ENCODE data around the gene RGS16. TPM values are rescaled to one million over a fixed set of nuclear protein-coding genes. Genes with fewer than 3 reads are reported as not detected.

RGS16 gene
- total and polyA plus RNA-seq, 9 of the 15 experiments (the other 6 are each of a cell fraction or from before 2014, with no cell fraction given): 0.07 to 0.55 (median 0.36) TPM

DNA sequence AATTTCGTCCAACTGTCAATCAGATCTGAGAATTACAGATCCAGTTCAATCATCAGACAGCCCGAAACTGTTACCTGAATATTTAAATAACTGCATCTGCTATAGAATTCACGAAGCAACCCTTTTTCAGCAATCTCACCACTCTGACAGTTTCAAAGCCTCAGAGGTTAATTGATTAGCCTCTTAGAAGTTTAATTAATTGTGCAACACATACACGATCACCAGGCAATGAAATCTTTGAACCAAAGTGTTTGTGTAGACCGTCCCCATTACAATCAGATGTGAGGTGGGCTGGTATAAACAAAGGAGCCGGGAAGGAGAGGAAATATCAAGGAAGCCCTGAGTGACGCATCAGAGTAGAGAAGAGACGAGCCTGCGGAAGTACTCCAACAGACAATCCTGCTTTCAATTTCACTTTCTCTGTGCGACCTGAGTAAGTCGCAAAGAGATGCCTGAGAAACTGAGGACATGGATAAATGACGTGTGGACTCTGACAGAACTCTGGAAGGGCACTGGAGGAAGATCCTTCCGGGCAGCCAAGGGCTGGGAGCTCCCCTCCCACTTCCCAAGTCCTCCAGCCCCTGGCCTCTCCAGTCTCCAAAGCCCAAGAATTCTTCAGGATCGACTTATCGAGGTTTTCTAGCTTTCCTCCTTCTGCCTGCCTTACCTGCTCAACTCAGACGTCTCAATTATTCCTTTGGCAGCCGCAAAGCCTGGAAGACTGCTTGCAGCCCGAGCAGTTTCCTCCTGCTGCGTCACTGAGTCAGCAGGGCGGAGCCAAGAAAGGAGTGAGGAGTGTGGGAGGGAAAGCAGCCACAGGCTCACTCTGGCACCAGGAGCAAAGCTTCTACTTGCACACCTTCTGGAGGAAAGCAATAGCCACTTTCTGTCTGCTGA is 15.4 kb downstream of the RGS16 start, which contains the start of gene RNASEL (continued):
- TF ChIP-seq, protein P1, sequence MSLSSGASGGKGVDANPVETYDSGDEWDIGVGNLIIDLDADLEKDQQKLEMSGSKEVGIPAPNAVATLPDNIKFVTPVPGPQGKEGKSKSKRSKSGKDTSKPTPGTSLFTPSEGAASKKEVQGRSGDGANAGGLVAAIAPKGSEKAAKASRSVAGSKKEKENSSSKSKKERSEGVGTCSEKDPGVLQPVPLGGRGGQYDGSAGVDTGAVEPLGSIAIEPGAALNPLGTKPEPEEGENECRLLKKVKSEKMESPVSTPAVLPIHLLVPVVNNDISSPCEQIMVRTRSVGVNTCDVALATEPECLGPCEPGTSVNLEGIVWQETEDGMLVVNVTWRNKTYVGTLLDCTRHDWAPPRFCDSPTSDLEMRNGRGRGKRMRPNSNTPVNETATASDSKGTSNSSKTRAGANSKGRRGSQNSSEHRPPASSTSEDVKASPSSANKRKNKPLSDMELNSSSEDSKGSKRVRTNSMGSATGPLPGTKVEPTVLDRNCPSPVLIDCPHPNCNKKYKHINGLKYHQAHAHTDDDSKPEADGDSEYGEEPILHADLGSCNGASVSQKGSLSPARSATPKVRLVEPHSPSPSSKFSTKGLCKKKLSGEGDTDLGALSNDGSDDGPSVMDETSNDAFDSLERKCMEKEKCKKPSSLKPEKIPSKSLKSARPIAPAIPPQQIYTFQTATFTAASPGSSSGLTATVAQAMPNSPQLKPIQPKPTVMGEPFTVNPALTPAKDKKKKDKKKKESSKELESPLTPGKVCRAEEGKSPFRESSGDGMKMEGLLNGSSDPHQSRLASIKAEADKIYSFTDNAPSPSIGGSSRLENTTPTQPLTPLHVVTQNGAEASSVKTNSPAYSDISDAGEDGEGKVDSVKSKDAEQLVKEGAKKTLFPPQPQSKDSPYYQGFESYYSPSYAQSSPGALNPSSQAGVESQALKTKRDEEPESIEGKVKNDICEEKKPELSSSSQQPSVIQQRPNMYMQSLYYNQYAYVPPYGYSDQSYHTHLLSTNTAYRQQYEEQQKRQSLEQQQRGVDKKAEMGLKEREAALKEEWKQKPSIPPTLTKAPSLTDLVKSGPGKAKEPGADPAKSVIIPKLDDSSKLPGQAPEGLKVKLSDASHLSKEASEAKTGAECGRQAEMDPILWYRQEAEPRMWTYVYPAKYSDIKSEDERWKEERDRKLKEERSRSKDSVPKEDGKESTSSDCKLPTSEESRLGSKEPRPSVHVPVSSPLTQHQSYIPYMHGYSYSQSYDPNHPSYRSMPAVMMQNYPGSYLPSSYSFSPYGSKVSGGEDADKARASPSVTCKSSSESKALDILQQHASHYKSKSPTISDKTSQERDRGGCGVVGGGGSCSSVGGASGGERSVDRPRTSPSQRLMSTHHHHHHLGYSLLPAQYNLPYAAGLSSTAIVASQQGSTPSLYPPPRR (CRISPR knock-in tag; IDR thresholded peaks at IDR 0.05; ENCODE audit: borderline replicate concordance): no peak; the same call in 1 of the 2 replicates
- TF ChIP-seq ARNT (IDR thresholded peaks at IDR 0.05) (0 out of 4 replicates have a peak, but pooled peaks of 1 of the 2 experiments have one; percentile 50), TGIF2 (CRISPR knock-in tag; IDR thresholded peaks at IDR 0.05) (no peak), SAP30 (IDR thresholded peaks at IDR 0.05; ENCODE audit: borderline replicate concordance, insufficient read depth, low read depth, low read length, poor library complexity, severe bottlenecking) (peak; percentile 29), ESRRB (CRISPR knock-in tag; IDR thresholded peaks at IDR 0.05; ENCODE audit: borderline replicate concordance) (no peak), CXXC5 (CRISPR knock-in tag; IDR thresholded peaks at IDR 0.05) (peak; percentile 38; the same call in 1 of the 2 replicates), ZNF561 (CRISPR knock-in tag; conservative IDR thresholded peaks at IDR 0.05) (0 out of 2 replicates have a peak, but pooled peaks have one; percentile 68), ELK1 (CRISPR knock-in tag; IDR thresholded peaks at IDR 0.05) (no peak), SMARCA4 (IDR thresholded peaks at IDR 0.05) (0 out of 2 replicates have a peak, but pooled peaks have one; percentile 19), PRMT5 (CRISPR knock-in tag; IDR thresholded peaks at IDR 0.05) (no peak), MBD2 (IDR thresholded peaks at IDR 0.05; ENCODE audit: borderline replicate concordance, low read depth) (peak; percentile 74; the same call in 1 of the 2 replicates), HNRNPLL (IDR thresholded peaks at IDR 0.05; ENCODE audit: low read depth, low read length, poor library complexity, severe bottlenecking) (no peak), NFIC (IDR thresholded peaks at IDR 0.05) (no peak), SREBF1 (IDR thresholded peaks at IDR 0.05; ENCODE audit: borderline replicate concordance, low read depth, low read length) (0 out of 2 replicates have a peak, but pooled peaks have one; percentile 43)
- TF ChIP-seq, protein P2, sequence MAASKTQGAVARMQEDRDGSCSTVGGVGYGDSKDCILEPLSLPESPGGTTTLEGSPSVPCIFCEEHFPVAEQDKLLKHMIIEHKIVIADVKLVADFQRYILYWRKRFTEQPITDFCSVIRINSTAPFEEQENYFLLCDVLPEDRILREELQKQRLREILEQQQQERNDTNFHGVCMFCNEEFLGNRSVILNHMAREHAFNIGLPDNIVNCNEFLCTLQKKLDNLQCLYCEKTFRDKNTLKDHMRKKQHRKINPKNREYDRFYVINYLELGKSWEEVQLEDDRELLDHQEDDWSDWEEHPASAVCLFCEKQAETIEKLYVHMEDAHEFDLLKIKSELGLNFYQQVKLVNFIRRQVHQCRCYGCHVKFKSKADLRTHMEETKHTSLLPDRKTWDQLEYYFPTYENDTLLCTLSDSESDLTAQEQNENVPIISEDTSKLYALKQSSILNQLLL (CRISPR knock-in tag; IDR thresholded peaks at IDR 0.05; ENCODE audit: borderline replicate concordance): no peak
- TF ChIP-seq, protein P3, sequence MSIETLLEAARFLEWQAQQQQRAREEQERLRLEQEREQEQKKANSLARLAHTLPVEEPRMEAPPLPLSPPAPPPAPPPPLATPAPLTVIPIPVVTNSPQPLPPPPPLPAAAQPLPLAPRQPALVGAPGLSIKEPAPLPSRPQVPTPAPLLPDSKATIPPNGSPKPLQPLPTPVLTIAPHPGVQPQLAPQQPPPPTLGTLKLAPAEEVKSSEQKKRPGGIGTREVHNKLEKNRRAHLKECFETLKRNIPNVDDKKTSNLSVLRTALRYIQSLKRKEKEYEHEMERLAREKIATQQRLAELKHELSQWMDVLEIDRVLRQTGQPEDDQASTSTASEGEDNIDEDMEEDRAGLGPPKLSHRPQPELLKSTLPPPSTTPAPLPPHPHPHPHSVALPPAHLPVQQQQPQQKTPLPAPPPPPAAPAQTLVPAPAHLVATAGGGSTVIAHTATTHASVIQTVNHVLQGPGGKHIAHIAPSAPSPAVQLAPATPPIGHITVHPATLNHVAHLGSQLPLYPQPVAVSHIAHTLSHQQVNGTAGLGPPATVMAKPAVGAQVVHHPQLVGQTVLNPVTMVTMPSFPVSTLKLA (conservative IDR thresholded peaks at IDR 0.05): peak; percentile 25 to 56; a peak in 2 of 4 replicates

All from K562 (cell line).